ENCODE measurements around the gene TLK1. TPM values are rescaled to one million over a fixed set of nuclear protein-coding genes. Genes with fewer than 3 reads are reported as not detected.

The TLK1 gene
- total RNA-seq, 2 experiments from 2014 or later = 74.9 to 79.5 TPM

DNA sequence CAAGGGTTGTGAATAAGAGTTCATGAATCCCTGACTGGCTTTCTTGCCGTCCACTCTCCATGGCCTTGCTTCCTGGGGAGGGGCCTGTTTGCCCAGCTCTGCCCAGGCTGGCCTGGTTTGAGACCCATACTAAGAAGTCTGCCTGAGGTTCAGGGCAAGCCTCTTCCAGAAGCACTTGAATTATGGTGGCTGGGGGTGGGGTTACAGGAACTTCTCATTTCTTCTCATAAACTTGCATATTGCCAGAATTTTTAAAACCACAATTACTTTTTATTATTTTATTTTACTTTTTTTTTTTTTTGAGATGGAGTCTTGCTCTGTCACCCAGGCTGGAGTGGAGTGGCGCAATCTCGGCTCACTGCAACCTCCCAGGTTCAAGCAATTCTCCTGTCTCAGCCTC, 189.6 kb downstream of the TLK1 start:
- H3K27ac Mint-ChIP-seq = no peak overlapping the region
- H3K4me3 Mint-ChIP-seq = no peak overlapping the region
- peaks cover 7% of the 10 kb centered on the region for H3K4me1 Mint-ChIP-seq
- H3K36me3 Mint-ChIP-seq (ENCODE audit: low read depth) = peaks cover 18% of the 10 kb centered on the region
- ChIA-PET POLR2A (no interaction called here), CTCF (interaction anchor here (2.5 to 4.9 kb wide), 2 partner anchors 187 to 445 kb away, joined by 36 to 49 read pairs; no protein-coding TSS in a partner anchor)
- DNase-seq = no peak
- H3K9me3 Mint-ChIP-seq = no peaks in the 10 kb centered on the region
- peaks cover 3% of the 10 kb centered on the region for H3K27me3 Mint-ChIP-seq

DNA sequence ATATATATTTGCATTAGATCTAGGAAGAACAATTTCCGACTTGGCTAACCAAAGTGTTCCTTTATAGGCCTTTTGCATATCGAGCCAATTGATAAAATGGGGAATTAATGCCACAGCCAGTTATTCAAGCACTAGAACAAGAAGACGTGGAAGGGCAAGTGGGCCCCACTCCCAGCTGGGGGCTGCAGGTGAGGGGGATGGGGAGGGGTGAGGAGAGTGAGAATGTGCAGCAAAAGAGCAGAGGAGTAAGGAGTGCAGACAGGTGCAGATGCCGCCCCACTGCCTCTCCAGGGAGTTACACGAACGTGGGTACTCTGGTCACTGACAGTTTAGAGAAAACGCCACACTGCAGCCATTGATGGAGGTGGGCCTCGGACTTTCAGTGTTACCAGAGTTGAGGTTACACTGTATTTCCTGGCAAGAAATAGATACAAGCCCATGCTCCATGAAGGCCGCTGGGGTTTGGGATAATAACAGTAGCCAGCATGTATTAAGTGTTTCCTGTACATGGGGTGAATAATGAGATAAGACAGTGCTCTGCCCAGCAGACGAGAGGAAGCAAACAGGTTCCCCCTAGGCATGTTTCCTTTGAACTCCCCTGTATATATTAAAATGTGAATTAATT, 190.7 kb downstream of the TLK1 start:
- Mint-ChIP-seq H3K4me3 (no peak overlapping the region), H3K4me1 (peaks cover 7% of the 10 kb centered on the region), H3K27me3 (peaks cover 3% of the 10 kb centered on the region), H3K36me3 (ENCODE audit: low read depth) (peaks cover 25% of the 10 kb centered on the region), H3K27ac (no peak overlapping the region), H3K9me3 (no peaks in the 10 kb centered on the region)
- DNase-seq = no peak
- POLR2A ChIA-PET = no interaction called here
- CTCF ChIA-PET = no interaction called here

DNA sequence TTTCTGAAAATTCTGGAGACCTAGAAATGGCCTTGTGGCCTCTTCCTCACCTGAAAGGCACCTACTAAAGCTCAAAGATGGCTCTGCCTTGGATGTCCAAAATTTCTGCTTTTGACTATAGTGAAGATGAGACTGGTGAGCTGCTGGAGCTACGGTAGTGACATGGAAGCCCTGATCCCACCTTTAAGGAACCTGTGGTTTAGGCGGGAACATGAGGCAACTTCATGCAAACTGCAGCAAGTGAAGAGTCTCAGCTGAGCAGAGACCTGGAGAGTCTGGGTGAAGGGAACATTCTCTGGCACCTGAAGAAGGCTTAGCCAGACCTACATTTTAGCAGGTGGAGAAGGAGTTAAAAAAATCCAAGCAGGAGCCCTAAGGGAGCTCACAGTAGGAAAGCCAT, 191.7 kb downstream of the TLK1 start:
- Mint-ChIP-seq H3K9me3 (no peaks in the 10 kb centered on the region), H3K27me3 (peaks cover under 1% of the 10 kb centered on the region)
- POLR2A ChIA-PET = interaction anchor here (0.9 to 1.3 kb wide), 2 partner anchors 37 to 40 kb away, joined by 3 to 4 read pairs; partner anchors contain the start of gene GORASP2

DNA sequence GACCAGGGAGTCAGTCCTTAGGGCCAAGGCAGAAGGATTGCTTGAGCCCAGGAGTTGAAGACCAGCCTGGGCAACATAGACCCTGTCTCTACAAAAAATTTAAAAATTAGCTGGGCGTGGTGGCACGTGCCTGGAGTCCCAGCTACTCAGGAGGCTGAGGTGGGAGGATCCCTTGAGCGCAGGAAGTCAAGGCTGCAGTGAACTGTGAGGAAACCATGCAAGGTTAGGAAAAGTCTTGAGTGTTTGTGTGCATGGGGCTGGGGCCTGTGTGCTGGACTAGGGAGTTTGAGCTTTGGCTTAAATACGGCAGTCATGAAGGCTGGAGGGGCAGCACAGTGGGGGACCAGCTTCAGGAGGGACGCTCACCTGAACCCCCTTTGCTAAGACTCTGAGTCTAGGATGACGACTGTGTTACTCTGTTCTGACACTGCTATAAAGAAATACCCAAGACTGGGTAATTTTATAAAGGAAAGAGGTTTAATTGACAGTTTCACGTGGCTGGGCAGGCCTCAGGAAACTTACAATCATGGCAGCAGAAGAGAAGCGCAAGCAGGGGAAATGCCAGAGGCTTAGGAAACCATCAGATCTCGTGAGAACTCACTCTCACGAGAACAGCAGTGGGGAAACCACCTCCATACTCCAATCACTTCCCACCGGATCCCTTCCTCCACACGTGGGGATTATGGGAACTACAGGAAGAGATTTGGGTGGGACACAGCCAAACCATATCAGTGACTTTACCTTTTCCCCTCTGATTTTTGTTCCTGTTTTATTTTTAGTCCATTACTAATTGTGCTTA, 192.3 kb downstream of the TLK1 start:
- no peaks in the 10 kb centered on the region for H3K27me3 Mint-ChIP-seq
- H3K4me1 Mint-ChIP-seq = peaks cover 4% of the 10 kb centered on the region
- POLR2A ChIA-PET = interaction anchor here (0.9 to 1.3 kb wide), 2 partner anchors 36 to 39 kb away, joined by 3 to 4 read pairs; partner anchors contain the start of gene GORASP2
- H3K36me3 Mint-ChIP-seq (ENCODE audit: low read depth) = peaks cover 31% of the 10 kb centered on the region
- CTCF ChIA-PET = interaction anchor here (3.1 kb wide), 1 partner anchor 40 kb away, joined by 9 read pairs; the partner anchor contains the start of gene GORASP2
- no peak overlapping the region for H3K27ac Mint-ChIP-seq
- no peak overlapping the region for H3K4me3 Mint-ChIP-seq
- H3K9me3 Mint-ChIP-seq = no peaks in the 10 kb centered on the region
- DNase-seq = no peak

More for the DNA sequence above, 191.7 kb downstream of the TLK1 start:
- DNase-seq = no peak
- Mint-ChIP-seq H3K4me3 (no peak overlapping the region), H3K27ac (no peak overlapping the region), H3K4me1 (peaks cover 4% of the 10 kb centered on the region), H3K36me3 (ENCODE audit: low read depth) (peaks cover 29% of the 10 kb centered on the region)
- CTCF ChIA-PET = interaction anchor here (3.1 kb wide), 1 partner anchor 40 kb away, joined by 9 read pairs; the partner anchor contains the start of gene GORASP2

DNA sequence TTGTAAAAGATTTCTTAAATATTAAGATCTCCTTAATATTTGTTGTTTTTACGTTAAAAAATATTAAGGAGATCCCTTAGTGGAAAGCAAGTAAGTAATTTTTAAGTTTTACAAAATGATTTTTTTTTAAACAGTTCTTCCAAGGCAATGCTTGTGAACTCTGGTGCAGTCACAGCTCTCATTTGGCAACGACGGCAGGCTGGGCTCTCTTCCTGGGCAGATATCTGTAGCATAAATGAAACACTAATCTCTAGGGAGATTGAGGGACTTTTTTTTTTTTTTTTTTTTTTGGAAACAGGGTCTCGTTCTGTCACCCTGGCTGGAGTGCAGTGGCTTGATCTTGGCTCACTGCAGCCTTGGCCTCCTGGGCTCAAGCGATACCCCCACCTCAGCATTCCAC, 193.1 kb downstream of the TLK1 start:
- Mint-ChIP-seq H3K27ac (no peak overlapping the region), H3K4me3 (no peak overlapping the region), H3K36me3 (ENCODE audit: low read depth) (peaks cover 36% of the 10 kb centered on the region), H3K9me3 (no peaks in the 10 kb centered on the region), H3K27me3 (no peaks in the 10 kb centered on the region), H3K4me1 (no peaks in the 10 kb centered on the region)
- CTCF ChIA-PET = interaction anchor here (3.1 kb wide), 1 partner anchor 39 kb away, joined by 9 read pairs; the partner anchor contains the start of gene GORASP2
- DNase-seq = no peak
- POLR2A ChIA-PET = interaction anchor here (0.5 to 1.2 kb wide), 2 partner anchors 39 to 170 kb away, joined by 3 read pairs; partner anchors contain the start of gene GORASP2

DNA sequence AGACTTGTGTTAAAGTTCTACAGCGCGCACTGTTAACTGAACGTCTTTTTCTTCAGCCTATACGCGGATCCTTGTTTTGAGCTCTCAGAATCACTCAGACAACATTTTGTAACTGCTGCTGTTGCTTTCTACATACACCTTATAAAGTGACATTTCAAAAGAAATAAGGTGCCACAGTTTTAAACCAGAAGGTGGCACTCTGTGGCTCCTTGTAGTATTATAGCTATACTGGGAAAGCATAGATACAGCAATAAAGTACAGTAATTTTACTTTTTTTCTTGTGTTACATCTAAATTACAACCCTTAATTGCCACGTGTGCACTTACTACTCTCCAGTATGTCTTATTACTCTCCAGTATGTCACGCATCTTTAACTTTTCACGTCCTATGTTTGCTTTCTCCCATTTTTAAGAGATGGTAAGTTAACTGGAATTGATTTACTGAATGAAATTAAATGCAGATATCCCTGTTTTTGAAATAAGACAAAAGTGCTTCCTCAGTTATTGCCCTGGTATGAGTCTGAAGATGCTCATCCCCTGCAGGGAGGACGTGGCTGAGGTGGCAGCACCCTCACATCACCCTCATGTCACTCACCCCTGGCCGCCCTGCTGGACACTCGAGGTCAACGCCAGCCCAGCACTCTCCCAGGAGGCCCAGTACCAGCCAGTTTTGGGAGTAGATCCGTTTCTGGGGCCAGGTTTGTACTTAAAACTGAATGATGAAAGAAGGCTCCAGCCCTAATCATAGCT, 193.9 kb downstream of the TLK1 start:
- Mint-ChIP-seq H3K4me3 (no peak overlapping the region), H3K27ac (peak overlapping the region; percentile 14), H3K9me3 (no peaks in the 10 kb centered on the region), H3K4me1 (no peaks in the 10 kb centered on the region), H3K27me3 (no peaks in the 10 kb centered on the region), H3K36me3 (ENCODE audit: low read depth) (peaks cover 42% of the 10 kb centered on the region)
- DNase-seq = no peak
- ChIA-PET POLR2A (interaction anchor here (1.2 kb wide), 1 partner anchor 38 kb away, joined by 3 read pairs; the partner anchor contains the start of gene GORASP2), CTCF (interaction anchor here (3.1 kb wide), 1 partner anchor 38 kb away, joined by 9 read pairs; the partner anchor contains the start of gene GORASP2)

DNA sequence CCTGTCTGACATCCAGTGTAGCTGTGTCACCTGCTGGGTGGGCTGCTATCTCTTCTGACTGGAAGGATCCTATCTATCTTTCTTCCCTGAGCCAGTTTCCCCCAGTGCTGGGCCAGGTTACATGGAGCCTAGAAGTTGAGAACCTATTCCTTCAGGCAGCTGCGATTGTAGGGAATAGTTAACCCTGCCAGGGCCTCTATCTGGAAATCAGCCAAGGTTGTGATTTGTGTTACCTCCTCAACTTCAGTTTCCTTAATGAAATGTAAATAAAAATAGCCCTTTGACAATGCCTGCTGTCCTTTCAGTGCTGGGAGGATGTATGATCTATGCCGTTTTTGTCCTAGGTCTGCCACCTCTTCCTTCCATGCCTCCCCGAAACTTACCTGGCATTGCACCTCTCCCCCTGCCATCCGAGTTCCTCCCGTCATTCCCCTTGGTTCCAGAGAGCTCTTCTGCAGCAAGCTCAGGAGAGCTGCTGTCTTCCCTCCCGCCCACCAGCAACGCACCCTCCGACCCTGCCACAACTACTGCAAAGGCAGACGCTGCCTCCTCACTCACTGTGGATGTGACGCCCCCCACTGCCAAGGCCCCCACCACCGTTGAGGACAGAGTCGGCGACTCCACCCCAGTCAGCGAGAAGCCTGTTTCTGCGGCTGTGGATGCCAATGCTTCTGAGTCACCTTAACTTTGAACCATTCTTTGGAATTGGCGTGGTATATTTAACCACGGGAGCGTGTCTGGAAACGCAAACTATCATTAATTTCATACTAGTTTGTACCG, 195.1 kb downstream of the TLK1 start:
- CTCF ChIA-PET = interaction anchor here (0.7 kb wide), 1 partner anchor 636 kb away, joined by 4 read pairs; no protein-coding TSS in a partner anchor
- POLR2A ChIA-PET = no interaction called here

DNA sequence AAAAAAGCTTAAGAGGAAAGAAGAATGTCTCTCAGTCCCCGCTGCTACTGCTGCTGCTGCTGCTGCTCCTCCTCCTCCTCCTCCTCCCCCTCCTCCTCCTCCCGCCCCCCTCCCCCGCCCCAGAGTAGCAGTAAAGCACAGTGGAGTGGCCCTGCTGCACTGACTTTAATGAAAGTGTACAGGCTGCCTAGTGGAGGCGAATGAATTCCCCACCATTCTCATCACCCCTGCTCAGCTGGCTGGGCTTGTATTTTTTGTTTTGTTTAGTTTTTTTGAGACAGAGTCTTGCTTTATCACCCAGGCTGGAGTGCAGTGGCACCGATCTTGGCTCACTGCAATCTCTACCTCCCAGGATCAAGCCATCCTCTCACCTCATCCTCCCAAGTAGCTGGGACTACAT, 197.3 kb downstream of the TLK1 start:
- ChIA-PET POLR2A (interaction anchor here (1.0 kb wide), 1 partner anchor 34 kb away, joined by 8 read pairs; the partner anchor contains the start of gene GORASP2), CTCF (interaction anchor here (1.1 kb wide), 1 partner anchor 9 kb away, joined by 3 read pairs; no protein-coding TSS in a partner anchor)
- Mint-ChIP-seq H3K9me3 (no peaks in the 10 kb centered on the region), H3K4me1 (no peaks in the 10 kb centered on the region), H3K4me3 (no peak overlapping the region), H3K36me3 (ENCODE audit: low read depth) (peaks cover 59% of the 10 kb centered on the region), H3K27ac (no peak overlapping the region), H3K27me3 (no peaks in the 10 kb centered on the region)
- DNase-seq = no peak

More for the DNA sequence above, 195.1 kb downstream of the TLK1 start:
- DNase-seq = no peak
- Mint-ChIP-seq H3K4me1 (no peaks in the 10 kb centered on the region), H3K27me3 (no peaks in the 10 kb centered on the region), H3K9me3 (no peaks in the 10 kb centered on the region), H3K4me3 (no peak overlapping the region), H3K36me3 (ENCODE audit: low read depth) (peaks cover 50% of the 10 kb centered on the region), H3K27ac (no peak overlapping the region)

DNA sequence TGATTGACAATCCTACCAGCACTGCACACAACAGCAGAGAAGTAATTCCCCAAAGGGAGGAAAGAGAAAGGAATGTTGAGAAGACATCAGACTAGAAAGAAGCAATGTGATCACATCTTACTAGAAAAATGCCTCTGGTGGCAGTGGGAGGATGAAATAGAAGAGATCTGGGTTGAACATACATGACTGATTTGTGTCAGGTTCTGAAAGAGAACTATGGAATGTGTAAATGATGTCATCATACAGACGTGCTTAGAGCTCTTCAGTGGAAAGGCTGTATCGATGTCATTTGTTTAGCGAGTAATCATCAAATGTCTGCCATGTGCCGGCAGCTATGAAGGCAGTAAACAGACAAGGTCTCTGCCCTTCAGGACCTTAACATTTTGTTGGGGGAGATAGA, 206.8 kb downstream of the TLK1 start:
- ChIA-PET POLR2A (no interaction called here), CTCF (interaction anchor here (1.0 to 2.0 kb wide), 2 partner anchors 19 to 480 kb away, joined by 4 to 5 read pairs; partner anchors contain the start of genes DCAF17 and METTL8)
- H3K27ac Mint-ChIP-seq = no peak overlapping the region

DNA sequence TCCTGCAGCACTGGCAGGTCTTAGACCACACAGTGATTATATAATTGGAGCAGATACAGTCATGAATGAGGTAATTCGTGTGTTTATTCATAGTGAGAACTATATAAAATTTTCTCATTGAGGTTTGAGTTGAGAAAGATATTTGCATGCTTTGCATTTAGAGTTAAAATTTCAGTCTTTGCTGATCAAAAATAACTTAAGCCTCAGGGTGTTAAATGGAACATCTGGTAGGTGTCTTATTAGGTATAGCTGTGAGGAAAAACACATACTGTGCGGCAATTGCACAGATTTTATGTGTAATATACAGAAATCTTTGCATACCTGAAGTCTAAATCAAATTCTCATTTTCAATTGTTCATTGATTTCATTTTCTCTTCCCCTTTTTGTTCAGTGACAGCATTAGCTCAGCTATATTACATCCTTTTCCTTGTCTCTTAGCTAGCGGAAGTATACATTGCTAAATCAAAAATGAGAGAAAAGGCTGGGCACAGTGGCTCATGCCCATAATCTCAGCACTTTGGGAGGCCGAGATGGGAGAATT, 210.4 kb downstream of the TLK1 start:
- POLR2A ChIA-PET = no interaction called here
- H3K27me3 Mint-ChIP-seq = no peaks in the 10 kb centered on the region
- CTCF ChIA-PET = interaction anchor here (3.4 kb wide), 1 partner anchor 21 kb away, joined by 20 read pairs; the partner anchor contains the start of gene GORASP2
- no peaks in the 10 kb centered on the region for H3K9me3 Mint-ChIP-seq
- no peak overlapping the region for H3K4me3 Mint-ChIP-seq
- peaks cover 56% of the 10 kb centered on the region for H3K36me3 Mint-ChIP-seq (ENCODE audit: low read depth)
- no peak for DNase-seq
- H3K4me1 Mint-ChIP-seq = peaks cover 2% of the 10 kb centered on the region
- H3K27ac Mint-ChIP-seq = no peak overlapping the region

More for the DNA sequence above, 206.8 kb downstream of the TLK1 start:
- Mint-ChIP-seq H3K27me3 (no peaks in the 10 kb centered on the region), H3K4me1 (no peaks in the 10 kb centered on the region), H3K36me3 (ENCODE audit: low read depth) (peaks cover 71% of the 10 kb centered on the region), H3K9me3 (no peaks in the 10 kb centered on the region), H3K4me3 (no peak overlapping the region)
- DNase-seq = no peak

DNA sequence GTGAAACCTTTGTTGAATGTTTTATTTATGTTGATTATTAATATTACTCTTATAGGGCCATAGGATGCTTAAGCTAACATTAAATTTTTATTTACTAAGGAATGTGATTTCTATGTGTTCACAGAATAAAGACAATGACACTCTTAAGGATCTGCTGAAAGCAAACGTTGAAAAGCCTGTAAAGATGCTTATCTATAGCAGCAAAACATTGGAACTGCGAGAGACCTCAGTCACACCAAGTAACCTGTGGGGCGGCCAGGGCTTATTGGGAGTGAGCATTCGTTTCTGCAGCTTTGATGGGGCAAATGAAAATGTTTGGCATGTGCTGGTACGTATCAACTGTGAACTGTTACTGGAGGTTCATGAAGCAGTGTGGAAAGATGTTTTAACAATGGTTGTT, 211.3 kb downstream of the TLK1 start:
- H3K27me3 Mint-ChIP-seq = no peaks in the 10 kb centered on the region
- no peak for DNase-seq
- CTCF ChIA-PET = interaction anchor here (0.6 to 3.4 kb wide), 3 partner anchors 13 to 1177 kb away, joined by 3 to 20 read pairs (median 4); partner anchors contain the start of gene GORASP2

More for the DNA sequence above, 211.3 kb downstream of the TLK1 start:
- Mint-ChIP-seq H3K36me3 (ENCODE audit: low read depth) (peaks cover 48% of the 10 kb centered on the region), H3K4me3 (no peak overlapping the region), H3K27ac (no peak overlapping the region), H3K9me3 (no peaks in the 10 kb centered on the region), H3K4me1 (peaks cover 2% of the 10 kb centered on the region)
- POLR2A ChIA-PET = no interaction called here
